NCI-H524 (cell line): ENCODE measurements around the gene FGGY.
"Not testable (repeated sequence)": the region's sequence is repeated elsewhere in the genome, so short reads cannot be mapped to it uniquely, and the experiment has no call there.

Experiments
- DNase-seq, 2 experiments: peaks; one replicate each; lab custom pipeline; 2025; lab: John Stamatoyannopoulos, UW

FGGY gene

DNA sequence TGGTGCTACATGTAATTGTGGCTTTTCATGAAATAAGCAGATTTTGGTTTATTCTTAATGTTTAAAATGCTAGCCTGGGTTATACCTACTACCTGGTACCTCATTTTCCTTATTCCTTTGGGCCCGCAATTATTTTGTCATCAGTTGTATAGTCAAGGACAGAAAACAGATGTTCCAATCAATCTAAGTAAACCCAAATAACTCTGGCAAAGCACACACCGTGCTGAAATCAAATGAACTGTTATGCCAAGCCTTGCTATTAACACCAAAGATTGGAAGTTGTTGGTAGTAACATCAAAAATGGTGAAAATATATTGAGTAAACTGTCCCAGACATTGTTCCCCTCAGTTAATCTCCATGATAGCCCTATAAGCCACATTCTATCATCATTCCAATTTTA, 248.9 kb downstream of the FGGY start:
- no peak for DNase-seq

DNA sequence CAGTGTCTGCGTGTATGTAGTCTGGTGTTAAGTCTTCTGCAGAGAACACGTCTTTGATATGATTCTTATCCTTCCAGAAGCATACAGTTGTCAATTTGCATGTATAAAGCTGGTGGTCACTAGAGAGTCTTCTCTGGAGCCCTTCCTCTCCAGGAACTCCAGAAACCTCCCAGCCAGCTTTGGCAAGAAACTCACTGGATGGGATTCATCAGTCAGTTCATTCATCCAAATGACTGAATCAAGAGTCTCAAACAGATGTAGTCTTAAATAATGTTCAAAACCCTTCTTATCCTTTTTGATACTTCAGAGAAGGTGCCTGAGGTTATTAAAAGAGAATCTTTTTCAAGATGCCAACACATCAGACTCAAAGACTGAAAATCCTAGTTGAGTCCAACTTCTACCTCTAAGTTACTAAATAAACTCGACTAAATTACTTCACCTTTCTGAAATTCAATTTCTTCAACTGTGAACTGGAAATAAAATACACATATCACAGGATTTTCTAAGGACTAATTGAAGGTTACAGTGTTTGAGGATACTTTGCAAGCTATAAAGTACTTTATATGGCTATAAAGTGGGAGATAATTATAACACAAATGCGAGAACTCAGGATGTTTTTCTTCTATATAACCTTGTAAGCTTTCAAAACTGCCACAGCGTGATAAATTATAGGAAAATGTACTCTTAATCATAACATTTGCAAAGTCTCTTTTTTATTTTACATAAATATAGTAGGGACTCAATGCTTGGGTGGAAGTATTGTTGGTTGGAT, 252.4 kb downstream of the FGGY start:
- no peak for DNase-seq

DNA sequence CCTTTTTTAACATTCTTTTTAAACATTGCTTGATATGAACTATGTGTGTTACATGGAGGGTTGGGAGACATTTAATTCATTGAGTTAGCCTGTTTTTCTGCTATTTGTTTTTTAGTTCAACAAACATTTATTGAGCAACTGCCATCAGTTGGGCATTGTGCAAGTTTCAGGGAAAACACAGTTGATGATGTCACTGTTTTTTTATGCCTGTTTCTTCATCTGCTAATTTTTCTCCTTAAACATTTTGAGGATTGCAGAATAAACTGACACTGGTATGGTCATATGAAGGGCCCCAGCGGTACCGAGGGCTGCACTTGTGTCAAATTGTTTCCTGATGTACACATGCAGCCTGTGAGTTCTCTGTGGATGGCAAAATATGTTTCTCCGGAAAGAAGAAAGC, 253.0 kb downstream of the FGGY start:
- no peak for DNase-seq

DNA sequence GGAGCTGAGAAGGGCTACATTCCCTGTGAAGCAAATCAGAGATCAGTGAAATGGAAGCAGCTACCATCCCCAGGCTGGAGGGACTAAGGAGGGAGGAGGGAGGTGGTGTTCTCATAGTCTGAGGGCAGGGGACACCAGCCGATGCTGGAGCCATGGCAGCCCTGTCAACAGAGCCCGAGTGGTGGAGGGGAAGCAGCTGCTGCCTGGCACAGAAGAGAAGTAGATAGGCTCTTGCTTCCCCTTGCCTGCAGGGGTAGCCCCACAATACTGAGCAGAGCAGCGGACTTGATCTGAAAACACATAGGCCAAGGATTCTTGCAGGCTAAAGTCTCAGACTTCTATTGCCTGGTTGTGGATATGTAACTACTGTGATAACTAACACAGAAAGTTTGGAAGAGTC, 255.1 kb downstream of the FGGY start:
- no peak for DNase-seq

DNA sequence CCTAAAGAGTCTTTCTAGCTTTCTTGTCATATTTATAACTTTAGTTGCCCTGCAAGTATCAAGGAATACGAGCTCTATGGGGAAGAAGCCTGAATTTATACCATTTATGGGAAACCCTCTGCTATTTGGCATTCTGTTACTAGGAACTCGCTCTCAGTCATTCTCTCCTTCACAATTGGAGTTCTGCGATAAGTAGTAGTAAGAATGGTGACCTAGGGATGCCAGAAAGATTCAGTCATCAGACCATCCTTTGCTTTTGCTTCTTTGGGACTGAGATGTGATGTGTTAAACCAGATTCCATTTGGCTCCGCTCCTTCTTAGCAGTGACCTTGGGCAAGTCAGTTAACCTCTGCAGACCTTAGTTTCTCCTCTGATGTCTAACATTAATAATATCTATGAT, 256.5 kb downstream of the FGGY start:
- no peak for DNase-seq

DNA sequence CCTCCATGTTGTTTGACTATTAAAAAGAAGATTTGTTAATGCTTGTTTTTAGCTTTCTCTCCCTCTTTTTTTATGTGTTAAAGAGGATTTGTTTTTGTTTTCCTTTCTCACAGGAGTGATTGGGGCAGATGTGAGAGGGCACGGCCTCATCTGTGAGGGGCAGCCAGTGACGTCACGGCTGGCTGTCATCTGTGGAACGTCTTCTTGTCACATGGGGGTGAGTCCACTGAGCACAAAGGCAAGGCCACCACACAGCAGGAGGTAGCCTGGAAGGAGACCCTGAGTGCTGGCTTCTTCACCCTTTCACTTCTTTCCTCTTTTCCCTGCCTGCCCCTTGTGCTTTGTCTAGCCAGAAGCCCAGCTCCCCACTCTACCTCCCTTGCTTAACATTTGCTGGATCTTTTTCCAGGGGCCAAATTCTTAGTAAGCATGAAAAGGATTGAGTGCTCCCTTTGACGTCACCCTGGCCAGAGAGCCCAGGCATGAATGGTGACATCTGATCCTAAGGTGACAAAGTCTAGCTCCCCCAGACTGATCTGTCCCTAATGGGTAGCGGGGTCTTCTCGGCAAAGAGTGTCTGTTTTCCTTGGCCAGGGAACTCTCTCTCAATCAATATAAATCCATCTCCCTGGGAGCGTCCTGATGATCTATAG, 257.2 kb downstream of the FGGY start:
- DNase-seq, result no peak

DNA sequence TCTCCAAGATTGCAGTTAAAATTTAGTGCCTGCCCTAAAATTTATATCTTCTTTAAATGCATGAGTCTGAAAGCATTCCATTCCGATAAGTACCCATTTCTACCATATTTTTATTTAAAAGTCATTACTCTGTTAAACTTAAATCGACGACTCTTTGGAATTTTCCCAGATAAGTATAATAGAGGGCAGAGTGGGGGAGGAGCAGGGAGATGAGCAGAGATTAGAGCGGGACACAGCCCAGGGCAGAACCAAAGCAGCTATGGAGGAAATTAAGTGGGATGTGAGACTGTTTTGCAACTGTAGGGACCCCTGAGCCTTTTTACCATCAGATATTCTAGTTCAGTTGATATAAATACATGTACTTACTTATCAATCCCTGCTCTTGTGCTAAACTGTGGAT, 257.9 kb downstream of the FGGY start:
- DNase-seq, result no peak

DNA sequence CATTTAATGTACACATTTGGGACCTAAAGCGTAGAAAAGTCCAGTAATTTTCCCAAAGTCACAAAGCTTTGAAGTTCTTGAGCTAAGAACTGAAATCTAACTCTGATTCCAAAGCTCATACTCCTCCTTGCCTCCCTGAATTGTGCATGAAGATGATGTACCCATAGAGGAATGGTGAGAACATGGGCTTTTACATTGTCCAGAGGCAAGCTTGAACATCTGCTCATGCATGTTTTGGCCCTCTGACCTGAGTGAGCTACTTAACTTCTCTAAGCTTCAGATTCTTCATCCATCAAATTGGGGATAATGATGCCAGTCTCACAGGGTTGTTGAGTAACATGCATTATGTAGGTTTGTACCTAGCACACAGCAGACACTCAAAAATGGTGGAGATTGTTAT, 259.5 kb downstream of the FGGY start:
- no peak for DNase-seq

DNA sequence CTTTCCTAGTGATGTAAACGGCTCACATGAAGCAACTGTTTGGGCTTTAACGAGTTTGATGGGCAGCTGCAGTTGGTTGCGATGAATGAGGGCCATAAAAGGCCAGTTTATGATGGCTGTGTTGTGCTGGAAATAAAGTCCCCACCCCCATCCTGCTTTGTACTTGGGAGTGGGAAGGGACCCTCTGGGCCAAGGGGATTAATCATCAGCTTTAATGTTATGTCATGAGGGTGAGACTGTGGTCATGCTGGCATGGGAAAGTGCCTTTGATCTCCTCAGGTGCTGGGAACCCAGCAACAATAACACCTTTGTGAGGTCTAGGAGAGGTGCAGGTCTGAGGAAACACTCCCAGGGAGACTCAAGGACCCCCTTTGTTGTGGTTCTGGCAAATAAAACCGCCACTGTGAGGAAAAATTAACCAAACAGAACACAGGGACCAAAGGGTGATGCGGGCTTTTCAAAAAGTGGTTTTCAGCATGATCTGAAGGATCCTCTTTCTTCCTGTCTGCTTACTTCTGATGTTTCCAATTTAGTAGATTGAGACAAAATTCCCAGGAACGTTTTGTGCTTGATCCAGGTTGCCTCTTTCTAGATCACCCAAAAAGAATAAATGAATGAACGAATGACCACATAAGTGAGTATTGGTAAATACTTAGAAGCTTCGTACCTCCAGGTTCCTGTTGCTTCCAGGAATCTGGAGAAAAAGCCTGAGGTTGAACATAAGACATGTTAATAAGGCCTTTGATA, 260.1 kb downstream of the FGGY start:
- DNase-seq, result no peak

DNA sequence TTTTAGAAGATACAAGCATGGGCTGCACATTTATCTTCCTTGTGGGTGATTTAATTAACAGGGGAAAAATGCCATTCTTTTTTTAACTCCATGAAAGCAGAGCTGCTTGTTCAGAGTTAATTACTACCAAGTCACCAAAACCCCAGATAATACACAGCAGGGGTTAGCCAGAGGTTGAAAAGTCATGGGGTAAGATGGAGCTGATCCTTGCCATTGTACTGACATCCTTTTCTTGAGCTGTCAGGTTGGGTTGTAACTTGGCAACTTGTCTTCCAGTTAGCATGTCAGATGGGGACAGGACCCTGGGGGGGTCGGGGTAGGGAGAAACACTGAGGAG, 260.6 kb downstream of the FGGY start:
- DNase-seq, result no peak

DNA sequence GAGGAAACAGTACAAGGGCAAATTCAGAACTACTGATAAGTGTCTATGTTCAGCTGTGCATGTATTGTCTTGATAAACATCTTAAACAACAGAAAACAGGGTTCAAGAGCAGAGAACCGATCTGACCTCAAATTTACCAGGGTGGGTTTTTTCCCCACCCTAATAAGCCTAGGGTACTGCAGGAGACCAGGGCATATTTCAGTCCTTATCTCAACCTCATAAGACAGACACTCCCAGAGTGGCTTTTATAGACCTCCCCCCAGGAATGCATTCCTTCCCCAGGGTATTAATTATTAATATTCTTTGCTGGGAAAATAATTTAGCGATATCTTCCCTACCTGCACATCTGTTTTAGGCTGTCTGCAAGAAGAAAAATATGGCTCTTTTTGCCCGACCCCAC, 261.7 kb downstream of the FGGY start:
- DNase-seq, result not testable (repeated sequence)

DNA sequence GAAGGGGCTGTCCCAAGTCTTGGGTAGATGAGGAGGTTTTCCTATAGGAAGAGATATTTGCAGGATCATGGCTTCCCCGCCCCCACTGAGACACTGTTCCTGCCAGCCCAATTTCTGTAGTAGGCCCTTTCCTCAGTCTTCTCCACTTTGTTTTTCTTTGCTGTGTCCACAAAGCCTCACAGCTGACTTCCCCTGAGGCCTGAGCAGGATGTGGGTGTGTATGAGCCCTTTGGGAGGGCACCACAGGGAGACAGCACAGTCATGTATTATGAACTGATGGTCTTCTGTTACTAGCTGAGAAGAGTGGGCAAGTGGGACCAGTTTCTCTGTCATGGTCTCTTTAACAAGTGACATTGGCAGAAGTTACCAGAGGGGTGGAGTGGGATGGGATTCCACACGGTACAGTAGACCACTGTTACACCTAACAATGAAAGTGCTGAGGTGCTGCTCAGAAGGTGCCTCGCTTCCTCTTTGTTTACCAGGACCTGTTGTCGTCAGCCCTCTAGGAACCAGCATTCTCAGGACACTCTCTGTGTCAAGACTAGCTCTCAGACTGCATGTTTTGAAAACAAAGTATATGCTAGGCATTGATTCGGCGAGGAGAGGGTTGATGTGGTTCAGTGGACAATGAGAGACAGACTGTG, 264.0 kb downstream of the FGGY start:
- DNase-seq, result no peak

DNA sequence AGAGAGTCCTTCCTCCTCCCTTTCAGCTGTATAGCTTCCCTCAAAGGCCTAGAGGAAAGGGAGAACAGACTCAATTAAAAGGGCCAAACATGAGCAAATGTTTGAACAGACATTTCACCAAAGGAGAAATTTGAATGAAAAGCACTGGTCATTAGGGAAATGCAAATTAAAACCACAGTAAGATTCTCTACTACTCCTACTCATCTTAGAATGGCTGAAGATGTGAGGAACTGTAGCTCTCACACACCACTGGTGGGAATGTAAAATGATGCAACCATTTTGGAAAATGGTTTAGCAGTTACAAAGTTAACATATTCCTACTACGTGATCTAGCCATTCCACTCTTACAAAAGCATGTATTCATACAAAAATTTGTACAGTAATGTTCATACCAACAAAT, 264.9 kb downstream of the FGGY start:
- DNase-seq, result no peak

DNA sequence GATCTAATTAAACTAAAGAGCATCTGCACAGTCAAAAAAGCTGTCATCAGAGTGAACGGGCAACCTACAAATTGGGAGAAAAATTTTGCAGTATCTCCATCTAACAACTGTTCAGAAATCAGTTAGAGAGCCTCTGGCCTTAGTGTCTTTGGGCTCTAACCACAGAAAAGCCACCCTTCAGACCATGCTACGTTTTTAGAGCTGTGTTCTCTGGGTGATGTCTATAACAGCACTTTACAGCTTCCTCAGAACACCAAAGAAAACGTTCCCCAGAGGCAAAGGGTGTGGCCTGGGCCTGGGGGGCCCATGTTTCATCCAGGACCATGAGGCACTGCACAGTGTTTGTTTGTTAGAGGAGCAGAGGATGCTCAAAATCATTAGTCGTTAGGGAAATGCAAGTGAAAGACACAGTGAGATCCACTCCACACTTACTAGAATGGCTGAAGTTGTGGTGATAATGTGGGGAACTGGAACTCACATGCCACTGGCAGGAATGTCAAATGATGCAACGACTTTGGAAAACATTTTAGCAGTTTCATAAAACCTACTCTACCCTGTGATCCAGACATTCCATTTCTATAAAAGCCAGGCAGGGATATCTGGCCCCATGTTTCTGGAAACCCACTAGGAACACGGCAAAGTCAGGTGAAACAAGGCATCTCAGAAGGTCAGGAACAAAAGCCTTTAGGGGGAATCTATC, 267.4 kb downstream of the FGGY start:
- no peak for DNase-seq

DNA sequence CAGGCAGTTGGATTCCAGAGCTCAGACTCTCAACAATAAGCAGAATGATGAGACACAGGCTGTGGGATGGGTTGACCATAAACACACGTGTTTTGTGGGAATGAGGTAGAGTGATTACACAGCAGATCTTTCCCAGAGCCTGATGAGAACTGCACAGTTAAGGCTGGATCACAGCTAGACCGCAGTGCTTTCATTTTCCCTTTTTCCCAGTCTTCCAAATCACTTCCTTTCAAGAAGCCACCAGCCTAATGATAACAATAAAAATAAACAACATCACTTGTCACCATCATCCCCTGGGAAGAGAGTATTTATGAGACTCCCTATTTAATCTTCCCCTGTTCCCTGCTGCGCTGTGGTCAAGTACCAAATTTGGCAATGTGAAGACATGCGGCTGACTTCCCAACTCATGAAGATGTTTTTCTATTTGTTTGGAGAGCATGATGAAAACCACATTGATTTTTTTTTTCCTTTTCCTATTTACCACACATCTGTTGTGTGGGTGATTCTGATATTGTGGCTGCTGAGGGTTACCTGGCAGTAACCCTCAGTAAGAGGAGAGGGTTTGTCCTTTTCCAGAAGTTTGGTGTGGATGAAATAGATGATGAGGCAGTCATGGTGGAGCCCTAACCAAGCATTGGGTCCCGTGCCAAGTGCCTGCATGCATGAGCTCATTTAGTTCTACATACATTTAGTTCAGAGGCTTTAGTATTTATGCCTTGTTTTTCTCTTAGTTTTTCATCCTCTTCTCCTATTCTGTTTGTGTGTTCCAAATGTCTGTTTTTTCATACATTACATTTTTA, 268.9 kb downstream of the FGGY start:
- no peak for DNase-seq

DNA sequence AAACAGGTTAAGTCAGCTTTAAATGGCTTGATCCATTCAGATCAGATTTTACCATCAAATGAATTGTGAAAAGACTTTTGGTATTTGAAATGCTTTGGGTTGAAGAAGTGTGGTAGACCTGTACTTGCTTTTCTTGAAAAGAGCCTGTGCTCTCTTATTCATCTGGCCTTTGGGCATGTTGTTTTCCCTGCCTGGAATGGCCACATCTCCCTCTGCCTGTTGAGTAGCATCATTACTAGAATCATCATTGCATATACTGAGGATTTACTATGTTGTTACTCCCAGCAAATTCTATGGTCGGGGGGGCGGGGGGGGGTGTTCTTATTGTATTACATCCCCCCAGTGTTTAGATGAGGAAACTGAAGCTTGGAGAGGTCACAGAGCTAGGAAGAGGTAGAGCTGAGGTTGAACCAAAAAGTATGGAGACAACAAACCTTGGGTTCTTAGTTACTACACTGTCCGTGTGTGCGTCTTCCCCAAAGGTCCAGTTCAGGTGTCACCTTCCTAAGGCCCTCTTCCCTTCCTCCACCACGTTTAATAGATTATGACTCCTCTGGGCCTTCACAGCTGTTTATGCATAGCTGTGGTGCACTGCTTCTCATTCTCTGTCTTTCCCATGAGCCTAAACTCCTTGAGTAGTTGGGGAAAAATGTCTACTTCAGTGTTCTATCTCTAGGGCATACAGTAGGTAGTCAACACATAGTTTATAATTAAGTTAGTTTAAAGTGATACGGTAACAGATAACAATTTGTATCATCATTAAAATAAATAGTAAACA, 271.5 kb downstream of the FGGY start:
- no peak for DNase-seq

DNA sequence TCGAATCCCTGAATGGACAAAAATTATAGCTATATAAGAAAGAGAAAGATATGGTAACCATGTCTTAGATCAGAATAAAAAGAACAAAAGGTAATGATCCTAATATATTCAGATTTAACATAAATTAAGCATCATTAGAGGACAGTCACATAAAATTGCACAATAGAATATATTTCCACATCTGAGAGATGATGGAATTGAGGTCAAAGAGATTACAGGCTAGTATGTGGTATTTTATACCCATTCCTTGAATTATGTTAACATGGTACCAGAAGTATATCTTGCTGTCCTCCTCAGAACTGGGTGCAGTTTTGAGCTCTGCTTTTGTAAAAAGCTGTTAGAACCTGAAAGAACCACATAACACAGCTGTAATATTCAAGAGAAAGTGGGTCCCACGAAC, 272.3 kb downstream of the FGGY start:
- no peak for DNase-seq

DNA sequence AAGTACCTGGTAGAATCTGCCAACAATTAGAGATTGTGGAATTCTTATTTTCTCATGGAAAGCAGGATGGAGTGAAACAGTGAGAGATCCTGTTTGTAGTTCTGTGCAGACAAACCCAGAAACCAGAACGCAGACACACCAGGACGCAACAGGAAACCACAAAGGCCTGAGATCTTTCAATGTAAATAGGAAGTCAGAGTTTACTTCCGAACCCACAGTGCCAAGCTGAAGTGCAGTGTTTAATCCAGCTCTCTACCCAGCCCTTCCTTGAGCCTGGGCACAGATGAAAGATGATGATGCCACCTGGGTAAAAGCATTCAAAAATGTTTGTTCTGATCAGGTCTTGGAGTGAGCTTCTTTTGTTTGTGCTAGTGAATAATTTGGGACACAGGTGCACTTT, 273.6 kb downstream of the FGGY start:
- no peak for DNase-seq

DNA sequence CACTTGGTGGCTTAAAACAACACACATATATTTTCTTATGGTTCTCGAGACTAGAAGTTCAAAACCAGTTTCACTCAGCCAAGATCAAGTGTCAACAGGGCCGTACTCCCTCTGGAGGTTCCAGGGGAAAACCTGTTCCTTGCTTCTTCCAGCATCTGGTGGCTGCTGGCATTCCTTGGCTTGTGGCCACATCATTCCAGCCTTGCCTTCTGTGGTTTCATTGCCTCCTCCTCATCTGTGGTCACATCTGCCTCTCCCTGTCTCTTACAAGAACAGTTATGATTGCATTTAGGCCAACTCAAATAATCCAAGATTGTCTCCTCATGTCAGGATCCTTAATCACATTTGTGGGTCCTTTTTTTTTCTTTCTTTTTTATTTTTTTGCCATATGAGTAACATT, 277.2 kb downstream of the FGGY start:
- DNase-seq, result no peak

DNA sequence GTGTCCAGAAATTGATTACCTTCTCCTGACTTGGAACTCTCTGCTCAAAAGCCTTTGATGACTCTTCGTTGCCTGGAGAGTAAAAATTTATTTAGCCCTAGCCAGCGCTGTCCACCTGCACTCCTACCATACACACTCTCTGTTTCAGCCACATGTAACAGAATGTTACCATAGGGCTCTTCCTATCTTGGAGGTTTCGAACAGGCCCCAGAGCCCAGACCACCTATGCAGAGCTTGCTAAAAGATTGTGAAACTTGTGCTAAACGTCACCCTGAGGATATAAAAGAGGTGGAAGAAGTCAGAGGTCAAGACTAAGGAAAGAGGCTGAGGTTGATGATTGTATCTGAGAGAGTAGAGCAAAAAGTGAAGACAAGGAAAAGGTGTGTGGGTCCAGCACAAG, 280.9 kb downstream of the FGGY start:
- DNase-seq, result no peak

DNA sequence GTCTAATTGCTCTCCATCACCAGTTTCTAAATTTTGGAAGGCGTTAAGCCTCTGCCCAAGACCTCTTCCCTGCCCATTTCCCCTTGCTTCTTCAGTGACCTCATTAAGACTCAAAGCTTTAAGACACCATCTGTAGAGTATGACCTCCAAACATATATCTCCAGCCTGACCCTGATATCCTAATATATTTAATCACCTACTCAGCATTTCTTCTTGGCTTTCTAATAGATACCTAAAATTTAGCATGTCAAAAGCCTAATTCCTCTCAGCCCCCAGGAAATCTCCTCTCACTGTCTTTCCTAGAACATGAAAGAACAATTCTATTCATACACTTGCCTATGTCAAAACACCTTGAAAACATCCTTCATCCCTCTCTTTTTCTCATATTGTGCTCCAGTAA, 282.3 kb downstream of the FGGY start:
- DNase-seq, result no peak
